ENCODE results near the gene MTM1. TPM values are rescaled to one million over a fixed set of nuclear protein-coding genes. Genes with fewer than 3 reads are reported as not detected.

MTM1 gene
- polyA plus RNA-seq, 1 donor from 2014 or later: 7.1 TPM

DNA sequence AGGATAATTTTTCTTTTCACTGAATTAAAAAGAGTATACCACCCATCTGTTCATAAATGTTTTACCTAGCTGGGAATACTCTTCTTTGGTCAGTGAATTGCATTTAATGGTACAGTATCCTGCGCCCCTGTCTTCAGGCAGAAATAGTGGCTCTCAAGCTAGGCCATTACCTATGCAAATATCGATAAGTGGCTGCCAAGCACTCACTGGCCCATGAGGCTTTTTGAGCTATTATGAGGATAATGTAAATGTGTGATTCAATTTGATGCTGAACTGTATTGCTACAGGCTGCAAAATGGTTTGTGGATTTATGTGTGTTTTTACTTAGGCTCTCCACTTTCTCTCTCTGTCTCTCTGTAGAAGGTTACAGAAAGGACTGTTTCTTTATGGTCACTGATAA, 94.7 kb downstream of the MTM1 start:
- Histone ChIP-seq H3K79me2 (replicated peaks; ENCODE audit: insufficient read depth, low read length) (no peaks in the 10 kb centered on the region), H3K36me3 (ENCODE audit: insufficient read depth, low read length) (no peaks in the 10 kb centered on the region), H3K9me3 (ENCODE audit: low read length) (no peaks in the 10 kb centered on the region), H3K27ac (ENCODE audit: low read length) (no peak overlapping the region), H3K27me3 (ENCODE audit: insufficient read depth, low read depth, low read length) (no peaks in the 10 kb centered on the region), H3K4me2 (ENCODE audit: low read length) (no peak overlapping the region), H3K9me2 (ENCODE audit: insufficient read depth, low read length) (no peaks in the 10 kb centered on the region), H2AFZ (ENCODE audit: low read depth, low read length) (no peak overlapping the region), H3K9ac (ENCODE audit: low read length) (no peak overlapping the region), H3K4me3 (ENCODE audit: low read length) (no peak overlapping the region), H3F3A (ENCODE audit: insufficient read depth, low read length, poor library complexity, severe bottlenecking) (no peaks in the 10 kb centered on the region), H4K20me1 (ENCODE audit: insufficient read depth) (no peaks in the 10 kb centered on the region)
- TF ChIP-seq, protein P1, sequence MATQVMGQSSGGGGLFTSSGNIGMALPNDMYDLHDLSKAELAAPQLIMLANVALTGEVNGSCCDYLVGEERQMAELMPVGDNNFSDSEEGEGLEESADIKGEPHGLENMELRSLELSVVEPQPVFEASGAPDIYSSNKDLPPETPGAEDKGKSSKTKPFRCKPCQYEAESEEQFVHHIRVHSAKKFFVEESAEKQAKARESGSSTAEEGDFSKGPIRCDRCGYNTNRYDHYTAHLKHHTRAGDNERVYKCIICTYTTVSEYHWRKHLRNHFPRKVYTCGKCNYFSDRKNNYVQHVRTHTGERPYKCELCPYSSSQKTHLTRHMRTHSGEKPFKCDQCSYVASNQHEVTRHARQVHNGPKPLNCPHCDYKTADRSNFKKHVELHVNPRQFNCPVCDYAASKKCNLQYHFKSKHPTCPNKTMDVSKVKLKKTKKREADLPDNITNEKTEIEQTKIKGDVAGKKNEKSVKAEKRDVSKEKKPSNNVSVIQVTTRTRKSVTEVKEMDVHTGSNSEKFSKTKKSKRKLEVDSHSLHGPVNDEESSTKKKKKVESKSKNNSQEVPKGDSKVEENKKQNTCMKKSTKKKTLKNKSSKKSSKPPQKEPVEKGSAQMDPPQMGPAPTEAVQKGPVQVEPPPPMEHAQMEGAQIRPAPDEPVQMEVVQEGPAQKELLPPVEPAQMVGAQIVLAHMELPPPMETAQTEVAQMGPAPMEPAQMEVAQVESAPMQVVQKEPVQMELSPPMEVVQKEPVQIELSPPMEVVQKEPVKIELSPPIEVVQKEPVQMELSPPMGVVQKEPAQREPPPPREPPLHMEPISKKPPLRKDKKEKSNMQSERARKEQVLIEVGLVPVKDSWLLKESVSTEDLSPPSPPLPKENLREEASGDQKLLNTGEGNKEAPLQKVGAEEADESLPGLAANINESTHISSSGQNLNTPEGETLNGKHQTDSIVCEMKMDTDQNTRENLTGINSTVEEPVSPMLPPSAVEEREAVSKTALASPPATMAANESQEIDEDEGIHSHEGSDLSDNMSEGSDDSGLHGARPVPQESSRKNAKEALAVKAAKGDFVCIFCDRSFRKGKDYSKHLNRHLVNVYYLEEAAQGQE (IDR thresholded peaks at IDR 0.05; ENCODE audit: borderline replicate concordance): no peak
- TF ChIP-seq SMC3 (conservative IDR thresholded peaks at IDR 0.05; ENCODE audit: poor library complexity): no peak
- TF ChIP-seq EP300 (conservative IDR thresholded peaks at IDR 0.05; ENCODE audit: poor library complexity, severe bottlenecking): no peak
- TF ChIP-seq RAD21 (conservative IDR thresholded peaks at IDR 0.05): no peak
- TF ChIP-seq EZH2 (IDR thresholded peaks at IDR 0.05; ENCODE audit: borderline replicate concordance, insufficient read depth, low read length, poor library complexity, severe bottlenecking): no peak
- no peak for TF ChIP-seq POLR2AphosphoS5 (IDR thresholded peaks at IDR 0.05)
- TF ChIP-seq MXI1 (conservative IDR thresholded peaks at IDR 0.05; ENCODE audit: poor library complexity, severe bottlenecking): no peak
- TF ChIP-seq, protein P2, sequence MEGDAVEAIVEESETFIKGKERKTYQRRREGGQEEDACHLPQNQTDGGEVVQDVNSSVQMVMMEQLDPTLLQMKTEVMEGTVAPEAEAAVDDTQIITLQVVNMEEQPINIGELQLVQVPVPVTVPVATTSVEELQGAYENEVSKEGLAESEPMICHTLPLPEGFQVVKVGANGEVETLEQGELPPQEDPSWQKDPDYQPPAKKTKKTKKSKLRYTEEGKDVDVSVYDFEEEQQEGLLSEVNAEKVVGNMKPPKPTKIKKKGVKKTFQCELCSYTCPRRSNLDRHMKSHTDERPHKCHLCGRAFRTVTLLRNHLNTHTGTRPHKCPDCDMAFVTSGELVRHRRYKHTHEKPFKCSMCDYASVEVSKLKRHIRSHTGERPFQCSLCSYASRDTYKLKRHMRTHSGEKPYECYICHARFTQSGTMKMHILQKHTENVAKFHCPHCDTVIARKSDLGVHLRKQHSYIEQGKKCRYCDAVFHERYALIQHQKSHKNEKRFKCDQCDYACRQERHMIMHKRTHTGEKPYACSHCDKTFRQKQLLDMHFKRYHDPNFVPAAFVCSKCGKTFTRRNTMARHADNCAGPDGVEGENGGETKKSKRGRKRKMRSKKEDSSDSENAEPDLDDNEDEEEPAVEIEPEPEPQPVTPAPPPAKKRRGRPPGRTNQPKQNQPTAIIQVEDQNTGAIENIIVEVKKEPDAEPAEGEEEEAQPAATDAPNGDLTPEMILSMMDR (IDR thresholded peaks at IDR 0.05; ENCODE audit: poor library complexity, severe bottlenecking): no peak
- TF ChIP-seq TAF1 (IDR thresholded peaks at IDR 0.05; ENCODE audit: low read depth): no peak

DNA sequence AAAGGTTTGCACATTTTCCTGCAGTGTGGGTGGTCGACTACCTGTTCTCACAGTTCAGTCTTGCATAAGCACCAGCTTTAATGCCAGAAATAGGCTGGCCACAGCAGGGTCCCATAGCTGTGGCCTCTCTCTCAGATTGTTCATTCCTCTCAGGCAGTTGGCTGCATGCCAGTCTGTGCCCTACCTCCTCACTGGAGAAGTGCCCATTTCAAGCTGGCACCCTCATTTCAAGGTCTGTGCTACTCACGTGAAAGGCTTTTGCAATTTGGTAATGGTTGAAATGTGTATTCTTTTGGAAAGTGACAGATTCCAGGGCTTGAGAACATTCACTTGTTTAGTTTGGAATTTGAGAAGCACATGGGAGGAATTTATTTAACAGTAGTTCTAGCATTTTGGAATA, 95.9 kb downstream of the MTM1 start:
- no peaks in the 10 kb centered on the region for H4K20me1 ChIP-seq (ENCODE audit: insufficient read depth)
- no peak overlapping the region for H3K4me3 ChIP-seq (ENCODE audit: low read length)
- no peaks in the 10 kb centered on the region for H3K9me3 ChIP-seq (ENCODE audit: low read length)
- TF ChIP-seq MXI1 (conservative IDR thresholded peaks at IDR 0.05; ENCODE audit: poor library complexity, severe bottlenecking) (no peak), EP300 (conservative IDR thresholded peaks at IDR 0.05; ENCODE audit: poor library complexity, severe bottlenecking) (no peak), POLR2AphosphoS5 (IDR thresholded peaks at IDR 0.05) (no peak)
- H3K27me3 ChIP-seq (ENCODE audit: insufficient read depth, low read depth, low read length): no peaks in the 10 kb centered on the region
- H3K4me2 ChIP-seq (ENCODE audit: low read length): no peak overlapping the region
- H3K9me2 ChIP-seq (ENCODE audit: insufficient read depth, low read length): no peaks in the 10 kb centered on the region
- no peaks in the 10 kb centered on the region for H3K79me2 ChIP-seq (replicated peaks; ENCODE audit: insufficient read depth, low read length)
- H2AFZ ChIP-seq (ENCODE audit: low read depth, low read length): no peak overlapping the region
- no peak overlapping the region for H3K9ac ChIP-seq (ENCODE audit: low read length)
- no peaks in the 10 kb centered on the region for H3F3A ChIP-seq (ENCODE audit: insufficient read depth, low read length, poor library complexity, severe bottlenecking)
- no peaks in the 10 kb centered on the region for H3K36me3 ChIP-seq (ENCODE audit: insufficient read depth, low read length)
- no peak overlapping the region for H3K27ac ChIP-seq (ENCODE audit: low read length)

DNA sequence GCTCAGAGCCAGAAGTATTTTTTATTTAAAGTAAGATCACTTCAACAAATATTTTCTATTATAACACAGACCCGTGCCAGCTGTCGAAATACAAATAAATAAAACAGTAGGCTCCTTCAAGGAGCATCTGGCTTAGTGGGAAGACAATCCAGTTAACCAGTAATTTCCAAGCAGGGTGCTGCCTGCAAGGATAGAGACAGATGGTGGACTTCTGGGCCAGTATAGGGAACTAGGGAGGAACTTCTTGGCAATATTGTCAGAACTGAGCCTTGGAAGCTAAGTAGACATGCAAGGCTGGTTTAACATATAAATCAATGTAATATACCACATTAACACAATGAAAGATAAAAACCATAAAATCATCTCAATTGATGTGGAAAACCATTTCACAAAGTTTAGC, 107.8 kb downstream of the MTM1 start:
- H3K4me3 ChIP-seq (ENCODE audit: low read length): no peak overlapping the region
- no peak overlapping the region for H3K27ac ChIP-seq (ENCODE audit: low read length)
- H3K79me2 ChIP-seq (replicated peaks; ENCODE audit: insufficient read depth, low read length): no peaks in the 10 kb centered on the region
- H3K9me3 ChIP-seq (ENCODE audit: low read length): no peaks in the 10 kb centered on the region
- H2AFZ ChIP-seq (ENCODE audit: low read depth, low read length): no peak overlapping the region
- no peaks in the 10 kb centered on the region for H3F3A ChIP-seq (ENCODE audit: insufficient read depth, low read length, poor library complexity, severe bottlenecking)
- TF ChIP-seq, protein P1 (IDR thresholded peaks at IDR 0.05; ENCODE audit: borderline replicate concordance): no peak
- TF ChIP-seq POLR2AphosphoS5 (IDR thresholded peaks at IDR 0.05): no peak
- TF ChIP-seq TAF1 (IDR thresholded peaks at IDR 0.05; ENCODE audit: low read depth): no peak
- no peak for TF ChIP-seq MXI1 (conservative IDR thresholded peaks at IDR 0.05; ENCODE audit: poor library complexity, severe bottlenecking)
- no peak for TF ChIP-seq RAD21 (conservative IDR thresholded peaks at IDR 0.05)
- TF ChIP-seq EP300 (conservative IDR thresholded peaks at IDR 0.05; ENCODE audit: poor library complexity, severe bottlenecking): no peak
- TF ChIP-seq EZH2 (IDR thresholded peaks at IDR 0.05; ENCODE audit: borderline replicate concordance, insufficient read depth, low read length, poor library complexity, severe bottlenecking): no peak
- TF ChIP-seq SMC3 (conservative IDR thresholded peaks at IDR 0.05; ENCODE audit: poor library complexity): no peak
- TF ChIP-seq, protein P2 (IDR thresholded peaks at IDR 0.05; ENCODE audit: poor library complexity, severe bottlenecking): no peak
- H3K4me2 ChIP-seq (ENCODE audit: low read length): no peak overlapping the region
- no peaks in the 10 kb centered on the region for H4K20me1 ChIP-seq (ENCODE audit: insufficient read depth)
- no peaks in the 10 kb centered on the region for H3K36me3 ChIP-seq (ENCODE audit: insufficient read depth, low read length)
- no peaks in the 10 kb centered on the region for H3K27me3 ChIP-seq (ENCODE audit: insufficient read depth, low read depth, low read length)
- H3K9me2 ChIP-seq (ENCODE audit: insufficient read depth, low read length): no peaks in the 10 kb centered on the region
- no peak overlapping the region for H3K9ac ChIP-seq (ENCODE audit: low read length)

Measured in neural cell (in vitro differentiated cells).